Ectodermal cell (in vitro differentiated cells): Measurements from ENCODE around the gene ATAT1. TPM values are rescaled to one million over a fixed set of nuclear protein-coding genes. Genes with fewer than 3 reads are reported as not detected.
A peak's percentile ranks its signal among the peaks of the same experiment; 100 is the strongest.
"Not testable (repeated sequence)": the region's sequence is repeated elsewhere in the genome, so short reads cannot be mapped to it uniquely, and the experiment has no call there.

Experiments
- H3K27ac ChIP-seq: 2 replicates; pipeline ENCODE4 v1.7.0; 2013; ENCODE audit warnings: mild to moderate bottlenecking, low read depth, low read length; ENCODE audit not compliant: insufficient read depth, poor library complexity, severe bottlenecking
- H3K27me3 ChIP-seq: 2 replicates; pipeline ENCODE4 v1.7.0; 2013; ENCODE audit warnings: mild to moderate bottlenecking, low read length; ENCODE audit not compliant: insufficient read depth, control insufficient read depth, poor library complexity, severe bottlenecking
- H3K36me3 ChIP-seq: one replicate; pipeline ENCODE4 v1.7.0; 2013; ENCODE audit warnings: low read length; ENCODE audit not compliant: control insufficient read depth, insufficient read depth
- H3K4me1 ChIP-seq: one replicate; pipeline ENCODE4 v1.7.0; 2013; ENCODE audit warnings: low read length; ENCODE audit not compliant: control insufficient read depth, insufficient read depth
- H3K4me3 ChIP-seq: 2 replicates; pipeline ENCODE4 v1.7.0; 2013; ENCODE audit warnings: low read depth, low read length, control low read depth; ENCODE audit not compliant: insufficient read depth
- H3K9me3 ChIP-seq: 2 replicates; pipeline ENCODE4 v1.7.0; 2013; ENCODE audit warnings: mild to moderate bottlenecking, low read length, moderate library complexity; ENCODE audit not compliant: control insufficient read depth
- WGBS, 2 experiments: methylation state at CpG; one replicate each; pipeline ENCODE4 v1.1.7; 2013; ENCODE audit warnings: missing lambda C conversion rate in 2 of 2; 5-methylcytosine and 5-hydroxymethylcytosine counted together
- polyA plus RNA-seq, 4 experiments: library from polyadenylated mRNA; stranded (reverse); fragments of 50-300 nt; gene quantifications; one replicate each; pipeline ENCODE4 v1.2.3, GENCODE V29; 2013

Gene ATAT1
- 83.3 TPM for polyA plus RNA-seq (2013, experiment 1 of 4)
- 77.4 TPM for polyA plus RNA-seq (2013, experiment 2 of 4)
- polyA plus RNA-seq (2013, experiment 3 of 4), result 63.2 TPM
- polyA plus RNA-seq (2013, experiment 4 of 4), result 72.8 TPM

DNA sequence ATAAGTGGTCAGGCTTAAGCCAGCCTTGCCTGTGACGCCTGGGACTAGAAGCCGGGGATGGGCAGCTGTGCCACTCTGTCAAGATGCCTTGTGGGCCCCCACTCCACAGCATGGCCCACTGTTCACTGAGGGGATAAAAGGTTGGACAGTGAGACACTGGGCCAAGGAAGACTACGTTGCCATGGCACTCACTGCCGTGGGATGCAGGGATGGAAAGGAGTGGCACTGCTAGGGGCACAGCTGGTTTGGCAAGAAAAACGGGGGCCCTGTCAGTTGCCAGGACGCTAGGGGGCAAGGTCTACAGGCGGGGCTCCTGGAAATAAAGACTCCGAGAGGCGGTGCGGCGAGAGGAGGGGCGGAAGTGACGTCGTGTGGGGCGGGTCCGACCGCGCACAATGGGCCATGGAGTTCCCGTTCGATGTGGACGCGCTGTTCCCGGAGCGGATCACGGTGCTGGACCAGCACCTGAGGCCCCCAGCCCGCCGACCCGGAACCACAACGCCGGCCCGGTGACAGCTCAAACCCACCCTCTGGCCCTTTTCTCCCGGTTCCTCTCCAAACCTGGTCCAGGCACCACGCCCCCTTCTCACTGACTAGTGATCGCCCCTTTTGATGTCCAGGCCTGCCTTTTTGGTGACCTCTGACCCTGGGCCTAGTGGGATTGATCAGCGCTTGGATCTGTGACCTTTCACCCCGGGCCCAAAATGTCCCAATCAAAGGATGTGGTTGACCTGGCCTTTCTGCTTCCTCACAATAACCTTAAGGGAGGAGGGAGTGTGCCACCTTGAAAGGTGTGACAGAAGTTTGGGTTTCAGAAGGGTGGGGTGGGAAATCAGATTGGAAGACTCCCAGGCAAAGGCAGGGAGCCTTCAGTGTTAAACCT lies at the start of gene ATAT1:
ATAT1 (plus strand) TSS at position 391 of the 883 bp plus-strand sequence.
- Histone ChIP-seq H3K9me3 (no peaks in the 10 kb centered on the region), H3K4me3 (peak within 1 kb of the TSS; percentile 66), H3K27ac (peak within 1 kb of the TSS; percentile 82), H3K4me1 (peaks cover 11% of the 10 kb centered on the region), H3K27me3 (no peaks in the 10 kb centered on the region), H3K36me3 (peaks cover 48% of the 10 kb centered on the region)
- 6% methylated on average over 36 of the region's 36 CpGs for WGBS, 2 experiments

DNA sequence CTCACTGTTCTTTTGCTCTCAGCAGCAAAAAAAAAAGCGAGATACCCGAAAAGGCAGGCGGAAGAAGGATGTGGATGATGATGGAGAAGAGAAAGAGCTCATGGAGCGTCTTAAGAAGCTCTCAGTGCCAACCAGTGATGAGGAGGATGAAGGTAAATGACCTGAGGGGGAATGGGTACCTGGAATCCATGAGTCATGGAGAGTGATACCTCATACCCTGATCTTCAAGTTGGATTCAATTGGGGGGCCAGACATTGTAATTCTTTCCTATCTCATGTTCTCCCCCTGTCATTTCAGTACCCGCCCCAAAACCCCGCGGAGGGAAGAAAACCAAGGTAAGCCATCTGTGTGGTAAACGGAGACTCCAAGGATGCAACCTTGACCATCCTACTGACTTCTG lies 48.6 kb upstream of the ATAT1 start:
- Histone ChIP-seq H3K27me3 (no peaks in the 10 kb centered on the region), H3K4me3 (no peak overlapping the region), H3K36me3 (peaks cover 59% of the 10 kb centered on the region), H3K4me1 (no peaks in the 10 kb centered on the region), H3K9me3 (no peaks in the 10 kb centered on the region), H3K27ac (no peak overlapping the region)
- WGBS, 2 experiments, result 97% methylated on average over 8 of the region's 8 CpGs

DNA sequence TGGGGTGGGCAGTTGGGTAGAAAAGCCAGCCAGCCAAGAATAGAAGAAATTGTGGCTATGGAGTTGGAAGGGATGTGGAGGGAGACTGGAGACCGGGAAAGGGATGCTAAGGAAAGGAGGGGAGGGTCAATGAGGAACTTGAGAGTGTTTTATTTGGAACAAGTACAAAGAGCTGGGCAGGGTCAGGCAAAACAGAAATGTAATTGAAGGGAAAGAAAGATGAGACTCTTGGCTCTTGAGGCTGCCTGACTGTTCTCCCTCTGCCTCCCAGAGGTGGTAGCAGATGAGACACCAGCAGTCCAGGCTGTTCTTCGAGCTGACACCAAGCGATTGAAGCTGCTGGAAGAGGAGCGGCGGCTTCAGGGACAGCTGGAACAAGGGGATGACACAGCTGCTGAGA lies 42.8 kb upstream of the ATAT1 start:
- Histone ChIP-seq H3K4me1 (no peaks in the 10 kb centered on the region), H3K36me3 (peaks cover 73% of the 10 kb centered on the region), H3K27ac (no peak overlapping the region), H3K27me3 (no peaks in the 10 kb centered on the region), H3K9me3 (no peaks in the 10 kb centered on the region), H3K4me3 (no peak overlapping the region)
- 95 to 97% methylated on average over 5 of the region's 5 CpGs for WGBS, 2 experiments

DNA sequence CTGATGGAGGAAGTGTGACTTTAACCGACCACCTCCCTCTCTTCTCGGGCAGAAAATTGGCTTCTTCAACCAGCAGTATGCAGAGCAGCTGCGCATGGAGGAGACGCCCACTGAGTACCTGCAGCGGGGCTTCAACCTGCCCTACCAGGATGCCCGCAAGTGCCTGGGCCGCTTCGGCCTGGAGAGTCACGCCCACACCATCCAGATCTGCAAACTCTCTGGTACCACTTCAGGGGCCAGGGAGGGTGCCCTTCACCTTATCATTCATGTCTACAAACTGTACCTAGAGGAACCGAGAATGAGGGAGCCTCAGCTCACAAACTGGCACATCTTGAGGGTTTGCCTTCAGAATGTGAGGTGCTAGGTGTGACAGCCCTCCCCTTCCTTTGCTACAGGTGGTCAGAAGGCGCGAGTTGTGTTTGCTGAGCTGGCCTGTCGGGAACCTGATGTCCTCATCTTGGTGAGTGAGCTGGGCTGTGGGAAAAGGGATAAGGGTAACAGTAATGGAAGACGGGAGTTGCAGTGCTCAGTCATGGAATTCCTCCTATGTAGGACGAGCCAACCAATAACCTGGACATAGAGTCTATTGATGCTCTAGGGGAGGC lies 36.8 kb upstream of the ATAT1 start:
- H3K36me3 ChIP-seq, result peaks cover 57% of the 10 kb centered on the region
- no peaks in the 10 kb centered on the region for H3K4me1 ChIP-seq
- no peak overlapping the region for H3K4me3 ChIP-seq

DNA sequence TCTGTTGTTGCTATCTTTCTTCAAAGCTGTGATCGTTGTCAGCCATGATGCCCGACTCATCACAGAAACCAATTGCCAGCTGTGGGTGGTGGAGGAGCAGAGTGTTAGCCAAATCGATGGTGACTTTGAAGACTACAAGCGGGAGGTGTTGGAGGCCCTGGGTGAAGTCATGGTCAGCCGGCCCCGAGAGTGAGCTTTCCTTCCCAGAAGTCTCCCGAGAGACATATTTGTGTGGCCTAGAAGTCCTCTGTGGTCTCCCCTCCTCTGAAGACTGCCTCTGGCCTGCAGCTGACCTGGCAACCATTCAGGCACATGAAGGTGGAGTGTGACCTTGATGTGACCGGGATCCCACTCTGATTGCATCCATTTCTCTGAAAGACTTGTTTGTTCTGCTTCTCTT lies 36.2 kb upstream of the ATAT1 start:
- H3K4me3 ChIP-seq, result no peak overlapping the region
- no peaks in the 10 kb centered on the region for H3K9me3 ChIP-seq
- H3K36me3 ChIP-seq, result peaks cover 50% of the 10 kb centered on the region
- no peaks in the 10 kb centered on the region for H3K27me3 ChIP-seq
- 96 to 97% methylated on average over 8 of the region's 8 CpGs for WGBS, 2 experiments
- no peaks in the 10 kb centered on the region for H3K4me1 ChIP-seq
- H3K27ac ChIP-seq, result no peak overlapping the region

More for the DNA sequence above, 36.8 kb upstream of the ATAT1 start:
- no peak overlapping the region for H3K27ac ChIP-seq
- 96 to 98% methylated on average over 15 of the region's 15 CpGs for WGBS, 2 experiments
- H3K9me3 ChIP-seq, result no peaks in the 10 kb centered on the region
- no peaks in the 10 kb centered on the region for H3K27me3 ChIP-seq

DNA sequence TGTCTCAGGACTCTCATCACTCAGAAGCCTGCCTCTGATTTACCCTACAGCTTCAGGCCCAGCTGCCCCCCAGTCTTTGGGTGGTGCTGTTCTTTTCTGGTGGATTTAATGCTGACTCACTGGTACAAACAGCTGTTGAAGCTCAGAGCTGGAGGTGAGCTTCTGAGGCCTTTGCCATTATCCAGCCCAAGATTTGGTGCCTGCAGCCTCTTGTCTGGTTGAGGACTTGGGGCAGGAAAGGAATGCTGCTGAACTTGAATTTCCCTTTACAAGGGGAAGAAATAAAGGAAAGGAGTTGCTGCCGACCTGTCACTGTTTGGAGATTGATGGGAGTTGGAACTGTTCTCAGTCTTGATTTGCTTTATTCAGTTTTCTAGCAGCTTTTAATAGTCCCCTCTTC lies 35.7 kb upstream of the ATAT1 start:
- Histone ChIP-seq H3K4me3 (no peak overlapping the region), H3K36me3 (peaks cover 45% of the 10 kb centered on the region), H3K27me3 (no peaks in the 10 kb centered on the region), H3K4me1 (no peaks in the 10 kb centered on the region), H3K27ac (no peak overlapping the region), H3K9me3 (no peaks in the 10 kb centered on the region)
- 88 to 100% methylated on average over 1 of the region's 1 CpG for WGBS, 2 experiments

DNA sequence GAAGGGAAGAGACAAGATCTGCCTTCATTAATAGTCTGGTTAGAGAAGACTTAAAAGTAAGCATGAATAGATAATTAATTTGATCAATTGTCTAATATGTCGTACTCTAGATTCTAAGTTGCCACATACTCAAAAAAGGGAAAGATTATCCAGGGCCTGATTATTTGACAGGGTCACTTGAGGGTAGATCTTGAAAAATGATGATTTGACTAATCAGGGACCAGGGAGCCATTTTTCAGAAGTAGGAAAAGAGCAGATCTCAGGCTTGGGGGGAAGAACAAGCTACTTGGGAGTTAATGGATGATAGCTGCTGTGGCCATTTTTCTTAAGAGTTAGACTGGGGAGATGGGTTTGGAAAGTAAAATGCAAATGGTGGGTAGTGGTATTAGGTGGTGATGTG lies 34.4 kb upstream of the ATAT1 start:
- Histone ChIP-seq H3K9me3 (no peaks in the 10 kb centered on the region), H3K4me1 (no peaks in the 10 kb centered on the region), H3K4me3 (no peak overlapping the region), H3K27me3 (no peaks in the 10 kb centered on the region), H3K27ac (no peak overlapping the region), H3K36me3 (peaks cover 36% of the 10 kb centered on the region)
- 97 to 100% methylated on average over 1 of the region's 1 CpG for WGBS, 2 experiments

DNA sequence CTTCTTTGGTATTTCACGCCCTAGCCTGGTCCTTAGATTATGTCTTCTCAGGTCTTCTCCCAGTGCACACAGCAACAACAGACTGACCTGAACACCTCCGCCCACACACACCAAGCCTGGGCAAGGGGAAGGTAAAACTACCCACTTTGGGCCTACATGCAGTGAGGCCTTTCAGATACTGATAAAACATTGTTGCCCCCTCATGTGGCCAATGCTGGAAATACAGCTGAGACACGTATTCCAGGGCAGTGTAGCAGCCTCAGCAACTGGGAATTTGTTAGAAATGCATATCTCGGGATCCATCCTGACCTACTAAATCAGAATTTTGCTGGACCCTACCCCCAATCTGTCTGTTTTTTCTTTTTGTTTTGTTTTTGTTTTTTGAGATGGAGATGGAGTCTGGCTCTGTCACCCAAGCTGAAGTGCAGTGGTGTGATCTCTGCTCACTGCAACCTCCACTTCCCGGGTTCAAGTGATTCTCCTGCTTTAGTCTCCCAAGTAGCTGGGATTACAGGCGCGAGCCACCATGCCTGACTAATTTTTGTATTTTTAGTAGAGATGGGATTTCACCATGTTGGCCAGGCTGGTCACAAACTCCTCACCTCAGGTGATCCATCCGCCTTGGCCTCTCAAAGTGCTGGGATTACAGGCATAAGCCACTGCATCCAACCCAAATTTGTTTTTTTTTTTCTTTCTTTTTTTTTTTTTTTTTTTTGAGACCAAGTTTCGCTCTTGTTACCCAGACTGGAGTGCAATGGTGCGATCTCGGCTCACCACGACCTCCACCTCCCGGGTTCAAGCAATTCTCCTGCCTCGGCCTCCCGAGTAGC lies 29.1 kb upstream of the ATAT1 start:
- H3K4me1 ChIP-seq, H3K4me3 ChIP-seq, H3K27me3 ChIP-seq, H3K9me3 ChIP-seq, H3K27ac ChIP-seq: not testable (repeated sequence)
- WGBS, 2 experiments, result 85 to 86% methylated on average over 15 of the region's 15 CpGs
- peaks cover 29% of the 10 kb centered on the region for H3K36me3 ChIP-seq

DNA sequence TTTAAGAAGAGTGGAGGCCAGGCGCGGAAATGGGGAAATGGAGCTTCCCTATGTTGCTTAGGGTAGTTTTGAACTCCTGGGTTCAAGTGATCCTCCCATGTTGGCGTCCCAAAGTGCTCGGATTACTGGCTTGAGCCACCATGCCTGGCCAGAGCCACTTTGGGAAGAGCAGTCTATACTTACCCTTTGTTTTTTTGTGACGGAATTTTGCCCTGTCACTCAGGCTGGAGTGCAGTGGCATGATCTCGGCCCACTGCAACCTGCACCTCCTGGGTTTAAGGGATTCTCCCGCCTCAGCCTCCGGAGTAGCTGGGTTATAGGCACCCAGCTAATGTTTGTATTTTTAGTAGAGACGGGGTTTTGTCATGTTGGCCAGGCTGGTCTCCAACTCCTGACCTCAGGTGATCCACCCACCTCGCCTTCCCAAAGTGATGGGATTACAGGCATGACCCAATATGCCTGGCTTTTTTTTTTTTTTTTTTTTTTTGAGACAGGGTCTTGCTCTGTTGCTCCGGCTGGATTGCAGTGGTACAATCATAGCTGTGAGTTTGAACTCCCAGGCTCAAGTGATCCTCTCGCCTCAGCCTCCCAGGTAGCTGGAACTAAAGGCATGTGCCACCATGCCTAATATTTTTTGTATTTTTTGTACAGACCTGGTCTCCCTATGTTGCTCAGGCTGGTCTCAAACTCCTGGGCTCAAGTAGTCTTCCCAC lies 27.6 kb upstream of the ATAT1 start:
- H3K27me3 ChIP-seq, result no peaks in the 10 kb centered on the region
- WGBS, 2 experiments, result 89 to 91% methylated on average over 12 of the region's 12 CpGs
- H3K4me1 ChIP-seq, result no peaks in the 10 kb centered on the region
- H3K36me3 ChIP-seq, result peaks cover 44% of the 10 kb centered on the region
- no peak overlapping the region for H3K27ac ChIP-seq
- H3K4me3 ChIP-seq, result no peak overlapping the region
- no peaks in the 10 kb centered on the region for H3K9me3 ChIP-seq
